ENCODE results near the gene MAP6. TPM values are rescaled to one million over a fixed set of nuclear protein-coding genes. Genes with fewer than 3 reads are reported as not detected.

Gene MAP6
- total RNA-seq, 1 donor from 2014 or later = 1.8 TPM

GRCh38 chr11:75655605-75656004 lies 13.2 kb downstream of the MAP6 start:
- no peak for DNase-seq (ENCODE audit: low read depth)
- H3K4me3 ChIP-seq (ENCODE audit: low read depth, low read length) = no peak overlapping the region
- TF ChIP-seq, protein P1, sequence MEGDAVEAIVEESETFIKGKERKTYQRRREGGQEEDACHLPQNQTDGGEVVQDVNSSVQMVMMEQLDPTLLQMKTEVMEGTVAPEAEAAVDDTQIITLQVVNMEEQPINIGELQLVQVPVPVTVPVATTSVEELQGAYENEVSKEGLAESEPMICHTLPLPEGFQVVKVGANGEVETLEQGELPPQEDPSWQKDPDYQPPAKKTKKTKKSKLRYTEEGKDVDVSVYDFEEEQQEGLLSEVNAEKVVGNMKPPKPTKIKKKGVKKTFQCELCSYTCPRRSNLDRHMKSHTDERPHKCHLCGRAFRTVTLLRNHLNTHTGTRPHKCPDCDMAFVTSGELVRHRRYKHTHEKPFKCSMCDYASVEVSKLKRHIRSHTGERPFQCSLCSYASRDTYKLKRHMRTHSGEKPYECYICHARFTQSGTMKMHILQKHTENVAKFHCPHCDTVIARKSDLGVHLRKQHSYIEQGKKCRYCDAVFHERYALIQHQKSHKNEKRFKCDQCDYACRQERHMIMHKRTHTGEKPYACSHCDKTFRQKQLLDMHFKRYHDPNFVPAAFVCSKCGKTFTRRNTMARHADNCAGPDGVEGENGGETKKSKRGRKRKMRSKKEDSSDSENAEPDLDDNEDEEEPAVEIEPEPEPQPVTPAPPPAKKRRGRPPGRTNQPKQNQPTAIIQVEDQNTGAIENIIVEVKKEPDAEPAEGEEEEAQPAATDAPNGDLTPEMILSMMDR (conservative IDR thresholded peaks at IDR 0.05; ENCODE audit: low read depth, low read length) = no peak

- TF ChIP-seq, protein P1 (conservative IDR thresholded peaks at IDR 0.05; ENCODE audit: low read depth, low read length) = no peak
- H3K4me3 ChIP-seq (ENCODE audit: low read depth, low read length) = no peak overlapping the region
- no peak for DNase-seq (ENCODE audit: low read depth)
Measured at GRCh38 chr11:75654314-75654713, 14.5 kb downstream of the MAP6 start.

- DNase-seq (ENCODE audit: low read depth) = no peak
- TF ChIP-seq, protein P1 (conservative IDR thresholded peaks at IDR 0.05; ENCODE audit: low read depth, low read length) = no peak
- H3K4me3 ChIP-seq (ENCODE audit: low read depth, low read length) = no peak overlapping the region
Measured at GRCh38 chr11:75653532-75653931, 15.3 kb downstream of the MAP6 start.

GRCh38 chr11:75652936-75653335 lies 15.9 kb downstream of the MAP6 start:
- no peak overlapping the region for H3K4me3 ChIP-seq (ENCODE audit: low read depth, low read length)
- TF ChIP-seq, protein P1 (conservative IDR thresholded peaks at IDR 0.05; ENCODE audit: low read depth, low read length) = no peak
- no peak for DNase-seq (ENCODE audit: low read depth)

DNA sequence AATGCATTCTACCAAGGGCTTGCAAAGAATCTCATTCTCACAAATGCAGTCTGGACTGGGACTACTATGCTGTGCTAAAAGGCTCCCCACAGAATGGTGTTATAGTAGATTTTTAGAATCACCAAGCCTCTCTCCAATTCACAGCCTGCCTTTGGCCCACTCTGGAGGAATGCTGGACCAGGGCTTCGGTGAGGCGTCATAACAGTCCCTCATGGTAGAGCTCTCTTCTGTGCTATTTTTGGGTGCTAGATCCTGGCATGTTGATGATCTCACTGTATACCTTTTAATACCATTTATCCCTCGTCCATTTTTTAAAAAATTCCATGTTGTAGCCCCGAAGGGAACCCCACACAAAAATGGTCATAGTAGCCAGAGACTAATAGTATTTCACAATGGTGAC lies 17.6 kb downstream of the MAP6 start:
- DNase-seq (ENCODE audit: low read depth) = no peak
- TF ChIP-seq, protein P1 (conservative IDR thresholded peaks at IDR 0.05; ENCODE audit: low read depth, low read length) = no peak
- H3K4me3 ChIP-seq (ENCODE audit: low read depth, low read length) = no peak overlapping the region

DNA sequence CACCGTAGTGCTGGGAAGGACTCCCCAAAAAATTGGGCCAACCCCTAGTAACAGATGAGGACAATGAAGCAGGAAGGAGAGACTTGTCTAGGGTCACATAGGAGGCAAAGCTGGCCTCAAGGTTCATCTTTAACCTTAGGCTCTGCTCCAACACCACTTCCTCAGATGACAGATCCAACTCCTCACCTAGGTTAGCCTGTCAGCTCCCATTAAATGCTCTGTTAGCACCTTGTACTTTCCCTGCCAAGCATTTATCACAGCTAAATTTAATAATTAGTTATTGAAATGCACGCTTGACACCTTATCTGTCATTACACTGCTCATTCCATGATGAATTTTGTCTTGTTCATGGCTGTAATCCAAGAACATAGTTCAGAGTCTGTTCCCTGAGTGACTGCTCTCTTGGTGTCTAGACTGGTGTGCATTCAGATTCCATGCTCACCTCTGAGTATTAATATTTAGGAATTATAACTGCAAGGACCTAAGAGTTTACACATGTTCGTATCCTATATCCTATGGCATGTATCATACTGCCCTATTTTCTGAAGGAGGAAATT lies 18.6 kb downstream of the MAP6 start:
- TF ChIP-seq, protein P1 (conservative IDR thresholded peaks at IDR 0.05; ENCODE audit: low read depth, low read length) = no peak
- no peak for DNase-seq (ENCODE audit: low read depth)
- no peak overlapping the region for H3K4me3 ChIP-seq (ENCODE audit: low read depth, low read length)

- H3K4me3 ChIP-seq (ENCODE audit: low read depth, low read length) = no peak overlapping the region
- no peak for DNase-seq (ENCODE audit: low read depth)
Measured at GRCh38 chr11:75644946-75645345, 23.9 kb downstream of the MAP6 start.

More at GRCh38 chr11:75644946-75645345, 23.9 kb downstream of the MAP6 start:
- TF ChIP-seq, protein P1 (conservative IDR thresholded peaks at IDR 0.05; ENCODE audit: low read depth, low read length) = no peak
